ENCODE results near the gene PPFIBP1. TPM values are rescaled to one million over a fixed set of nuclear protein-coding genes. Genes with fewer than 3 reads are reported as not detected.
"Not testable (repeated sequence)": the region's sequence is repeated elsewhere in the genome, so short reads cannot be mapped to it uniquely, and the experiment has no call there.

The PPFIBP1 gene
- total RNA-seq, 2 experiments from 2014 or later = 14.9 to 15.6 TPM

DNA sequence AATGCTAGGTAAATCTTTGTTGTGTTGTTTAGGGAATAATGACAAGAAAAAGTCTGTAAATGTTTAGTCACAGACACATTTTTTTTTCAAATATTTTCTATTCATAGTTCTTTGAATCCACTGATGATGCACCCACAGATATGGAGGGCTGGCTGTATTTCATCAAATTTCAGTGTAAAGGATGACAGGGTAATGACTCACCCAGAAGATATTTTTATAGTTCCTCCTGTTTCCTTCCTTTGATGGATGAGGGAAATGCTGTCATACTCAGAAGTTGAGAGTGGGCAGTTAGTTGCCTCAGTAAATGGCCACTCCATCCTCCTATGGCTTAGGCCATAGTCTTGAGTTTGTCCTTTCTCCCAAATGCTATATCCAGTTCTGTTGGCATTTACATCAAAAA lies 95.3 kb downstream of the PPFIBP1 start:
- DNase-seq = peak; percentile 25
- ChIA-PET POLR2A (no interaction called here), CTCF (no interaction called here)
- Mint-ChIP-seq H3K4me3 (no peak overlapping the region), H3K9me3 (ENCODE audit: low read depth) (no peaks in the 10 kb centered on the region), H3K27ac (peak overlapping the region; percentile 70), H3K4me1 (peaks cover 19% of the 10 kb centered on the region), H3K27me3 (no peaks in the 10 kb centered on the region), H3K36me3 (ENCODE audit: low read depth) (no peaks in the 10 kb centered on the region)
- intact Hi-C loops (cut with DNase I, micrococcal nuclease) = no loop called here
- peak; percentile 95 for ATAC-seq

DNA sequence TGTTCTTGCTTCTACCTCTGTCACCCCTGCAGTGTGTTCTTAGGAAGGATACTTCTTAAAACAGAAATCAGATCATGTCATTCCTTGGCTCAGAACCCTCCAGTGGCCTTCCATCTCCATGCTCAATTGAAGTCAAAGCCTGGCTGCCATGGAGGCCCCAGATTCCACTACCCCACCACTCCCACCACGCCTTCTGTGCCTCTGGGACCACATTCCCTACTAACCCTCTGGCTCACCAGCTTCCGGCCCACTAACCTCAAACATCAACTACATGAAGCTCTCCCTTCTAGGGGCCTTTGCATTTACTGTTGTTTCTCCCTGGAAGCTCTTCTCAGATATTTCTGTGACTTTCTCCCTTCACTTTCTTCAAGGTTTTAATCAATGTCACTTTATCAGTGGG lies 96.1 kb downstream of the PPFIBP1 start:
- H3K4me3 Mint-ChIP-seq = no peak overlapping the region
- H3K27ac Mint-ChIP-seq = no peak overlapping the region
- peaks cover 19% of the 10 kb centered on the region for H3K4me1 Mint-ChIP-seq
- ChIA-PET CTCF (interaction anchor here (1.4 kb wide), 1 partner anchor 188 kb away, joined by 5 read pairs; no protein-coding TSS in a partner anchor), POLR2A (no interaction called here)
- H3K36me3 Mint-ChIP-seq (ENCODE audit: low read depth) = no peaks in the 10 kb centered on the region
- ATAC-seq = no peak
- intact Hi-C loops (cut with DNase I, micrococcal nuclease) = no loop called here
- H3K27me3 Mint-ChIP-seq = no peaks in the 10 kb centered on the region
- H3K9me3 Mint-ChIP-seq (ENCODE audit: low read depth) = no peaks in the 10 kb centered on the region
- DNase-seq = no peak

DNA sequence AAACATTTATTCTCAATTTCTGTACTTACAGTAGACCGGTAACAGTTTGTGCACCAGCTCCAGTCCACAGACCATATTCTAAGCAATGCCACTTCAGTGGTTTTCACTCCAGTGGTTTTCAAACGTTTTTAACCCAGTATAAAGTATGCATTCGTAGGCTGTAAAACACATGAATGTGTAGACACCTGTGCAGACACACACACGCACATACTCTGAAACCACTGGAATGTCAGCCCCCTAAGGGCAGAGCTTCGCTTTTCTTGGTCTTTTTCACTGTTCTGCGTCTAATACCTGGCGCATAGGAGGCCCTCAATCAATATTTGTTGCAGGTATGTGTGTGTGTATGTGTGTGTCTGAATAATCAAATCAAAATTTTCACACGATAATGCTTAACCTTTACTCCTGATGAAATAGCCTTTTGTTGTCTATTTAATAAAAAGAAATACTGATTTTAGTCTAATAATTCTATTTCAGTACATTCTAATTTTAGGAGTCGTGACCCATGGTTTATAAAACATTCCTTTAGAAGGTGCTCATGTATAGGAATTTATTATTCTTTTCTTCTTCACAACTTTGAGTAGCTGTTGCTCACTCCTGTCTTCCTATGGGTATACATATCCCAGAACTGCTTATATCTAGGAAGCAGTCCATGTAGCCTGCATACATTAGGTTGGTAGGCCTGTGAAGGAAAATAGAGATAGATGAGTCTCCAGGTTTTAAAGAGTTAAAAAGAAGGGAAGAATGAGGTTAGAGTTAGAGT lies 98.6 kb downstream of the PPFIBP1 start:
- POLR2A ChIA-PET = no interaction called here
- intact Hi-C loops (cut with DNase I, micrococcal nuclease) = no loop called here

DNA sequence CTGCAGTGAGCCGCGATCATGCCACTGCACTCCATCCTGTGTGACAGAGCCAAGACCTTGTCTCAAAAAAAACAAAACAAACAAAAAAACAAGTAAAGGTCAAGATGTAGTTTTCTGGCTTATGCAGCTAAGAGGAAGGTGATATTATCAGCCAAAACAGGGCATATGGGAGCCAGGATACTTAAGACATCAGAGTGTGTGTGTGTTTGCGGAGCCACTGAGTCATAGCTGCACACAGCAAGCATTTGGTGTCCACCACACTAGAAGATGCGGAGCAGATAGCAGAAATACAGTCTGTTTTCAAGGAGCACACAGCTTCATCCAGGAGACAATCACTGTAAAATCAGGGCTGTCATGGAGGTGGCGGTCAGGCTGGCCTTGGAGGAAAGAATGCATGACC lies 99.6 kb downstream of the PPFIBP1 start:
- Mint-ChIP-seq H3K9me3 (ENCODE audit: low read depth) (no peaks in the 10 kb centered on the region), H3K27ac (no peak overlapping the region), H3K27me3 (no peaks in the 10 kb centered on the region), H3K4me3 (no peak overlapping the region), H3K4me1 (peaks cover 28% of the 10 kb centered on the region), H3K36me3 (ENCODE audit: low read depth) (no peaks in the 10 kb centered on the region)
- CTCF ChIA-PET = interaction anchor here (1.1 kb wide), 1 partner anchor 12 kb away, joined by 3 read pairs; no protein-coding TSS in a partner anchor
- ATAC-seq = no peak
- intact Hi-C loops (cut with DNase I, micrococcal nuclease) = no loop called here
- no peak for DNase-seq
- POLR2A ChIA-PET = no interaction called here

More for the DNA sequence above, 98.6 kb downstream of the PPFIBP1 start:
- H3K4me3 Mint-ChIP-seq = no peak overlapping the region
- H3K27me3 Mint-ChIP-seq = no peaks in the 10 kb centered on the region
- no peak overlapping the region for H3K27ac Mint-ChIP-seq
- H3K9me3 Mint-ChIP-seq (ENCODE audit: low read depth) = no peaks in the 10 kb centered on the region
- ATAC-seq (no peak), DNase-seq (no peak)
- peaks cover 24% of the 10 kb centered on the region for H3K4me1 Mint-ChIP-seq
- CTCF ChIA-PET = no interaction called here
- H3K36me3 Mint-ChIP-seq (ENCODE audit: low read depth) = no peaks in the 10 kb centered on the region

DNA sequence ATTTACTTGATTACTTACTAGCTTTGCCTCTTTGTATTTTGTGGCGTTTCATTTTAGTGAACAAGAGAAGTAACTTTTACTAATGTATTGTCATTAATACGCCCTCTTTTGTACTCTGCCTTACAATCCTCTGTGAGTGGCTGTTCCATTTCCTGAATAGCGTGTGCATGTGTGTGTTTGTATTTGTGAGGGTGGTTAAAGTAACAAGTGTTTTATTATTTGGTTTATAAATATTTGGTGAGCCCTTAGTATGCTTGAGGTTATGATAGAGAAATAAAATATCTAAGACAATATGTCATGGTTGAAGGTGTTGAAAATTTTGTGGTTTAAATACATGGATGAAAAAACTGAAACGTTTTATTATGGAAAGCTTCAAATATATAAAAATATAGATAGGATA lies 100.6 kb downstream of the PPFIBP1 start:
- Mint-ChIP-seq H3K9me3 (ENCODE audit: low read depth) (no peaks in the 10 kb centered on the region), H3K4me3 (no peak overlapping the region), H3K4me1 (peaks cover 18% of the 10 kb centered on the region), H3K27ac (no peak overlapping the region), H3K27me3 (no peaks in the 10 kb centered on the region), H3K36me3 (ENCODE audit: low read depth) (no peaks in the 10 kb centered on the region)
- ChIA-PET POLR2A (no interaction called here), CTCF (interaction anchor here (0.6 to 1.1 kb wide), 2 partner anchors 11 to 310 kb away, joined by 3 read pairs; no protein-coding TSS in a partner anchor)
- no peak for DNase-seq
- no peak for ATAC-seq
- intact Hi-C loops (cut with DNase I, micrococcal nuclease) = no loop called here

DNA sequence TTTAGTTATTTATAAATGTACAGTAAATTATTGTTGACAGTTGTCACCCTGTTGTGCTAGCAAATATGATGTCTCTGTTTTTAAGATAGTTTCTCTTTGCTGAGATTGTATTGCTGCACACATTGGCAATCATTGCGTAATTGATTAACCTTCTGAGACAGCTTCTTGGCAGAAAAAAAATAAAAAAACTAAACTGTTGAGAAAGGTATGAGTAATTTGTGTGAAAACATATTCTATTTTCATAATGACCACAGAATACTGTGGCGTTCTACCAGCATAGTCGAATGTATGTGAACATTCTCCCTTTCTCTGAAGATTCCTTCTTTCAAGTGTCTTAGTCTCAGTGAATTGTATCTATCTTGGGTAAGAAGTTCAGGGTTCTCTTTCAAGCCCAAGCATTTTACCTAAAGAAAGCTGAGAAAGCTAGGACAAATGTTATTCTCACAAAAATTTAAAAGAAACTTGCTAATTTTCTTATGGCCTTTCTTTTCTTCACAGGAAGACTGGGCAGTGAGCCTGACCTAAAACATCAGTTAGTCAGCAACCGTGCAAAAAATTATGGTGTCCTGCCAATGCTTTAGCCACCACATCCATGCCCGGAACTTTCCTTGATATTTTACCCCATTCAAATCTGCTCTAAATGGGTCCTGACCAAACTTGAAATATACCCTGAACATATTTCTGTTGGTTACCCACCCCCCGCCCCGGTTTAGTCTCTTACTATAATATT lies 103.3 kb downstream of the PPFIBP1 start:
- CTCF ChIA-PET = interaction anchor here (0.6 to 1.1 kb wide), 5 partner anchors 22 to 390 kb away, joined by 3 to 4 read pairs (median 3); no protein-coding TSS in a partner anchor
- Mint-ChIP-seq H3K36me3 (ENCODE audit: low read depth) (no peaks in the 10 kb centered on the region), H3K9me3 (ENCODE audit: low read depth) (no peaks in the 10 kb centered on the region), H3K4me3 (no peak overlapping the region), H3K4me1 (peaks cover 13% of the 10 kb centered on the region), H3K27me3 (no peaks in the 10 kb centered on the region), H3K27ac (no peak overlapping the region)
- POLR2A ChIA-PET = no interaction called here
- no peak for DNase-seq
- intact Hi-C loops (cut with DNase I, micrococcal nuclease) = loop anchor here in 1 of 2 experiments (5.0 kb wide), 1 partner anchor 105 kb away; the partner anchor contains the start of gene PPFIBP1
- ATAC-seq = peak; percentile 57

DNA sequence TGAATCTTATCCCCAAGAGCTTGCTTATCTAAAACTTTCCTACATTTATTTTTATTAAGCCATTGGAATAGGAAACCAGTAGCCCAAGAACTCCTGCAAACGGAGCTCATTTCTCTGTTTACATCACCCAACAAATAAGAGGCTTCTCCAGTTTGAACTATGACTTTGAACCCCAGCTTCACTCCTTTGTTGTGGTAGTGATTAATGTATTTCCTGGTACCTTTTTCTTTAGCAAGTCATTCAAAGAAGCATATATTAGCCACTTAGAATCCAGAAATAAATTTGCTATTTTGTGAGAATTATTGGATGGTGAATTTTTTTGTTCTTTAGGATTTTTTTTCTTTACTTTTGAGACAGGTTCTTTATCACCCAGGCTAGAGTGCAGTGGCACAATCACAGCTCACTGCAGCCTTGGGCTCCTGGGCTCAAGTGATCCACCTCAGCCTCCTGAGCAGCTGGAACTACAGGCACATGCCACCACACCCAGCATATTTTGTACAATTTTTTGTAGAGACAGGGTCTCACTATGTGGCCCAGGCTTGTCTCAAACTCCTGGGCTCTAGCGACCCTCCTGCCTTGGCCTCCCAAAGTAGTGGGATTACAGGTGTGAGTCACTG lies 104.0 kb downstream of the PPFIBP1 start:
- intact Hi-C loops (cut with DNase I, micrococcal nuclease) = loop anchor here in 1 of 2 experiments (5.0 kb wide), 1 partner anchor 106 kb away; the partner anchor contains the start of gene PPFIBP1
- CTCF ChIA-PET = interaction anchor here (0.6 kb wide), 2 partner anchors 23 to 194 kb away, joined by 3 to 4 read pairs; no protein-coding TSS in a partner anchor
- H3K27me3 Mint-ChIP-seq; DNase-seq; H3K4me3 Mint-ChIP-seq; H3K9me3 Mint-ChIP-seq (ENCODE audit: low read depth); H3K27ac Mint-ChIP-seq; POLR2A ChIA-PET; H3K36me3 Mint-ChIP-seq (ENCODE audit: low read depth): not testable (repeated sequence)
- H3K4me1 Mint-ChIP-seq = peaks cover 13% of the 10 kb centered on the region
- peak; percentile 74 for ATAC-seq

DNA sequence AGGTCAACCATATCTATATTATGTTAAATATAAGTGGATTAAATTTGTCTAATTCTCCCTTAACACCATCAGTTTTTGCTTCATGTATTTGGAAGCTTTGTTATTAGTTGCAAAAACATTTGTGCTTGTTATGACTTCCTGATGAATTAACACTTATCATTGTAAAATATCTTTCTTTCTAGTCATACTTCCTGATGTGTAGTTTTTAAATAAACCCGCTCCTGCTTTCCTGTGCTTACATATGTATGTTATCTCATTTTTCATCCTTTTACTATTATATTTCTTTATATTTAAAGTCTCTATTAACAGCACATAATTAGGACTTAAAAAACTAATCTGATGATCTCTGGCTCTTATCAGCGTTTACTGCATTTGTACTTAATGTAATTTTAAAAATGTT lies 106.2 kb downstream of the PPFIBP1 start:
- H3K27ac Mint-ChIP-seq; H3K4me3 Mint-ChIP-seq; H3K9me3 Mint-ChIP-seq (ENCODE audit: low read depth); DNase-seq; ATAC-seq; CTCF ChIA-PET; H3K27me3 Mint-ChIP-seq; H3K36me3 Mint-ChIP-seq (ENCODE audit: low read depth); intact Hi-C loops (cut with DNase I, micrococcal nuclease); POLR2A ChIA-PET: not testable (repeated sequence)
- H3K4me1 Mint-ChIP-seq = peaks cover 13% of the 10 kb centered on the region

DNA sequence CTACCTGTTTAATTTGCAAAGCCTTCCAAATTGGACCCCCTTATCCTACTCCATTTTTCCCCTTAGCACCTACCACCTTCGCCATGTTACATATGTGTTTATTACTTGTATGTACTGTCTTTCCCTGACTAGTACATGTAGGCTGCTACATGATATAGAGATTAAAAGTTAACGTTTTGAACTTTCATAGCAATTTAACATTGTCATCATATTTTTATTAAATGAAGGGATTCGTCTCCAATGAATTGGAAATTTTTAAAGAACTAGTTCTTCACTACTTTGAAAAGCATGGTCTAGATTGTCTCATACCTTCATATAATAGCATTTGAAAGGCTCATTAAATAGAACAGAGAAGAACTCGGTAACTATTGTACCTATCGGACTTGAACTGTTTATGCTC lies 107.4 kb downstream of the PPFIBP1 start:
- H3K4me1 Mint-ChIP-seq = peaks cover 13% of the 10 kb centered on the region
- ChIA-PET CTCF (no interaction called here), POLR2A (interaction anchor here (0.5 kb wide), 1 partner anchor 1007 kb away, joined by 9 read pairs; no protein-coding TSS in a partner anchor)
- intact Hi-C loops (cut with DNase I, micrococcal nuclease) = no loop called here
- no peaks in the 10 kb centered on the region for H3K27me3 Mint-ChIP-seq
- no peak overlapping the region for H3K4me3 Mint-ChIP-seq
- H3K36me3 Mint-ChIP-seq (ENCODE audit: low read depth) = no peaks in the 10 kb centered on the region
- no peak for DNase-seq
- no peak for ATAC-seq
- no peak overlapping the region for H3K27ac Mint-ChIP-seq
- H3K9me3 Mint-ChIP-seq (ENCODE audit: low read depth) = no peaks in the 10 kb centered on the region

DNA sequence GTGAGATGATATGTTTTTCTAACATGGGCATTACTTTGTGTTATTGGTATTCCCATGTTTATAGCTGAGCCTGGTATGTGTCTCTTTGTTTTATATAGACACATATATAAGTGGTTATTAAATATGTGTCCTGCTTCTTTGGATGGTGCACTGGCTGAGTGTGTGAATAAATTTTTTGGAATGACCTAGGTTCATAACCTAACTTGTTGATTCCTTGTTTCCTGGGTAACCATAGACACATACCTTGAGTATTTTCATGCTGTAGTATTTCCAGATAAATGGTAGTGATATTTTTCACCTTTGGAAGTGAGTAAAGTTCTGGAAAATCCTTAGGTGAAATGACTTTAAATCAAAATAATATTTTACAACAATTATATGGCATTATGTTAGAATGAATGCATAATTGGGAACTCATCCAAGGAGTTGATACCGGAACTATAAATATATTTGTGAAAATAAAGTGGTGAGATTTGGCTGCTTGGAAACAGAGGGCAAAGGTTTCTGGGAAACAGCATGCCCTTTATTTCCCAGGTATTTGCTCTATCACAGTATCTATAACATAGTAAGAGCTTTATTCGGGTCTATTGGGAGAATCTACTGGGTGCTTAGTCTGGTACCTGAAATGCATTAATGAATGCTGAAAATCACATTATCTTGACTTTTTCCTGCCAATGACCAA lies 107.9 kb downstream of the PPFIBP1 start:
- Mint-ChIP-seq H3K27me3 (no peaks in the 10 kb centered on the region), H3K4me3 (no peak overlapping the region), H3K9me3 (ENCODE audit: low read depth) (no peaks in the 10 kb centered on the region), H3K27ac (no peak overlapping the region), H3K36me3 (ENCODE audit: low read depth) (no peaks in the 10 kb centered on the region), H3K4me1 (peaks cover 13% of the 10 kb centered on the region)
- DNase-seq (no peak), ATAC-seq (no peak)
- ChIA-PET POLR2A (interaction anchor here (0.5 kb wide), 1 partner anchor 1007 kb away, joined by 9 read pairs; no protein-coding TSS in a partner anchor), CTCF (no interaction called here)
- intact Hi-C loops (cut with DNase I, micrococcal nuclease) = no loop called here

All from activated CD4-positive, alpha-beta T cell treated with anti-CD3 and anti-CD28 coated beads for 36 hours (primary cell).